Stimulated activated naive CD4-positive, alpha-beta T cell (primary cell): Measurements from ENCODE around the gene USH2A.

ENCODE experiments used
- DNase-seq, 6 experiments: peaks; one replicate each; lab custom pipeline; 2025; lab: John Stamatoyannopoulos, UW

The USH2A gene

GRCh38 chr1:216270086-216270773 is 153.0 kb downstream of the USH2A start:
- DNase-seq, result no peak

GRCh38 chr1:216261631-216262030 is 161.6 kb downstream of the USH2A start:
- no peak for DNase-seq

- no peak for DNase-seq
Observed at GRCh38 chr1:216258856-216259255, 164.4 kb downstream of the USH2A start.

GRCh38 chr1:216258386-216258785 is 164.9 kb downstream of the USH2A start:
- DNase-seq, result no peak

GRCh38 chr1:216250861-216251260 is 172.4 kb downstream of the USH2A start:
- no peak for DNase-seq

- no peak for DNase-seq
Observed at GRCh38 chr1:216248628-216249027, 174.6 kb downstream of the USH2A start.

GRCh38 chr1:216247937-216248336 is 175.3 kb downstream of the USH2A start:
- DNase-seq, result no peak

- DNase-seq, result no peak
Observed at GRCh38 chr1:216246577-216247203, 176.6 kb downstream of the USH2A start.

- DNase-seq, result no peak
Observed at GRCh38 chr1:216238844-216239243, 184.4 kb downstream of the USH2A start.

- no peak for DNase-seq
Observed at GRCh38 chr1:216237927-216238542, 185.2 kb downstream of the USH2A start.

GRCh38 chr1:216224233-216224632 is 199.0 kb downstream of the USH2A start:
- DNase-seq, result no peak

GRCh38 chr1:216223486-216223885 is 199.8 kb downstream of the USH2A start:
- DNase-seq, result no peak

GRCh38 chr1:216222288-216222687 is 201.0 kb downstream of the USH2A start:
- DNase-seq, result no peak

GRCh38 chr1:216221260-216221700 is 202.0 kb downstream of the USH2A start:
- DNase-seq, result no peak

GRCh38 chr1:216216305-216216704 is 206.9 kb downstream of the USH2A start:
- DNase-seq, result no peak

- no peak for DNase-seq
Observed at GRCh38 chr1:216215169-216215568, 208.1 kb downstream of the USH2A start.

GRCh38 chr1:216212826-216213225 is 210.4 kb downstream of the USH2A start:
- no peak for DNase-seq

GRCh38 chr1:216210081-216210480 is 213.2 kb downstream of the USH2A start:
- no peak for DNase-seq

- DNase-seq, result no peak
Observed at GRCh38 chr1:216209125-216209524, 214.1 kb downstream of the USH2A start.

- no peak for DNase-seq
Observed at GRCh38 chr1:216207154-216207553, 216.1 kb downstream of the USH2A start.

- DNase-seq, result no peak
Observed at GRCh38 chr1:216205176-216205575, 218.1 kb downstream of the USH2A start.

GRCh38 chr1:216201946-216202345 is 221.3 kb downstream of the USH2A start:
- no peak for DNase-seq

GRCh38 chr1:216200941-216201340 is 222.3 kb downstream of the USH2A start:
- no peak for DNase-seq
